ENCODE results near the gene WDR45B.

DNA sequence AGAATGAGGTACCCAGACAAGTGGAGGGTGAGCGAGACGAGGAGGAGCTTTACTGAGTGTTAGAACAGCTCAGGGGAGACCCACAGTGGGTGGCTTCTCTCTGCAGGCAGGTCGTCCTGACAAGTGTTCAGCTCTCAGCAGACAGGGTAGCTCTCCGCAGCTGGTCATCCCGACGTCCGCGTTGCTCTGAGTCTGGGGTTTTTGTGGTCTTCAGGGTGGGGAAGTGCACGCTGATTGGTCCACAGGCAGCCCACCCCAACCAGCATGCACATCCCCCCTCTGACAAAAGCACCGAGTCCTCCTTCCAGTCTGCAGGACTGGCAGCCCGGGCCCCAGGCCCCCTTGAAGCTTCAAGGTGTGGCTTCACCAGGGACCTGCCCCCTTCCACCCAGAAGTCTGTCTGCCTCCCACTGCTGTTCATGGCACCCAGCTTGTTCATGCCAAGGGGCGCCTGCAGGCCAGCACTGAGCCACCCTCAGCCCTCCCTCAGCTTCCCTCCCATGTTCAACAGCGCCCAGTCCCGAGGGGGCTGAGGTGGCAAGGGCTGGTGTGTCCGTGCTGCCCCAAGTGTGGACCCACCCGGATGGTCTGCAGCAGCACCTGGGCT is 19.9 kb upstream of the WDR45B start:
- no peak for TF ChIP-seq EZH2 (IDR thresholded peaks at IDR 0.05; ENCODE audit: borderline replicate concordance, insufficient read depth, low read depth, low read length, poor library complexity, severe bottlenecking)
- TF ChIP-seq, protein P1, sequence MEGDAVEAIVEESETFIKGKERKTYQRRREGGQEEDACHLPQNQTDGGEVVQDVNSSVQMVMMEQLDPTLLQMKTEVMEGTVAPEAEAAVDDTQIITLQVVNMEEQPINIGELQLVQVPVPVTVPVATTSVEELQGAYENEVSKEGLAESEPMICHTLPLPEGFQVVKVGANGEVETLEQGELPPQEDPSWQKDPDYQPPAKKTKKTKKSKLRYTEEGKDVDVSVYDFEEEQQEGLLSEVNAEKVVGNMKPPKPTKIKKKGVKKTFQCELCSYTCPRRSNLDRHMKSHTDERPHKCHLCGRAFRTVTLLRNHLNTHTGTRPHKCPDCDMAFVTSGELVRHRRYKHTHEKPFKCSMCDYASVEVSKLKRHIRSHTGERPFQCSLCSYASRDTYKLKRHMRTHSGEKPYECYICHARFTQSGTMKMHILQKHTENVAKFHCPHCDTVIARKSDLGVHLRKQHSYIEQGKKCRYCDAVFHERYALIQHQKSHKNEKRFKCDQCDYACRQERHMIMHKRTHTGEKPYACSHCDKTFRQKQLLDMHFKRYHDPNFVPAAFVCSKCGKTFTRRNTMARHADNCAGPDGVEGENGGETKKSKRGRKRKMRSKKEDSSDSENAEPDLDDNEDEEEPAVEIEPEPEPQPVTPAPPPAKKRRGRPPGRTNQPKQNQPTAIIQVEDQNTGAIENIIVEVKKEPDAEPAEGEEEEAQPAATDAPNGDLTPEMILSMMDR (IDR thresholded peaks at IDR 0.05) = no peak
